ENCODE data around the gene ZFHX3.
A peak's percentile ranks its signal among the peaks of the same experiment; 100 is the strongest.
"Not testable (repeated sequence)": the region's sequence is repeated elsewhere in the genome, so short reads cannot be mapped to it uniquely, and the experiment has no call there.

ZFHX3 gene

DNA sequence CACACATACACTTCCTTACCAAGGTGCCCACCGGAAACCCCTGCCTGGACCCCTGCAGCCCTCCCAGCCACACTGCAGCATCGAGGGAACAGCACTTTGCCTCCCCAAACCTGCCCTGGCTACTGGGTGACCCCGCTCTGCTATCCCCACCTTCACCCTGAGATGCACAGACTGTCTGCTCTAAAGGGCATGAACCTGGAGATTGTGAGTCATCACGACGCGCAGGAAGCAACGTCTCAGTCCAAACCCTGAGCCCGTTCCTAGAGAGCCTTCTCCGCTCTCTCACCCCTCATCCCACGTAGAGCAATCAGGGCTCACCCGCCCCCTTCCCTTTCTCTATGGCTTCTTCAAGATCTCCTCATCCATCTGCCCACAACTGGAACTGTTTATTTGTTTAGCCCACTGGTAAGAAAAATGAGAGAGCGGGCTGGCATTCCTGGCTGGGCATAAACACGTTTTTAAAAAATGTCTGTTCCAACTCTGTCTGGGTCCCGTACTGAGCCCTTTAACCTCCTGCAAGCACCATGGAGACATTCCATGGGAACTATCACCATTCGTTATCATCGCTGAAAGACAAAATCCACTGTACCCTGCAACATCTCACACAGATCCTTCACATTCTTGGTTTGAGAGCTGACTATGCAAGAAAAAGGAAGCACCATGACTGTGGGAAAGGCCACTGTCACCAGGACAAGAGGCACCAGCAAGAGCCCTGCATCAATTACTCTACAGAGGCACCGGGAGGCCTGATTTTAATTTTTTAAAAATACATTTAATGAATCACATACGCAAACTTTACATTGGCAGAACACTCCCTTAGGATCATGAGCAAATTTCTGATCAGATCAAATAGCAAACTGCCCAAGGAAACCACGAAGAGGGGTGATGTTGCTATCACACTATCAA, 28.2 kb downstream of the ZFHX3 start:
- DNase-seq, result peak; percentile 90

DNA sequence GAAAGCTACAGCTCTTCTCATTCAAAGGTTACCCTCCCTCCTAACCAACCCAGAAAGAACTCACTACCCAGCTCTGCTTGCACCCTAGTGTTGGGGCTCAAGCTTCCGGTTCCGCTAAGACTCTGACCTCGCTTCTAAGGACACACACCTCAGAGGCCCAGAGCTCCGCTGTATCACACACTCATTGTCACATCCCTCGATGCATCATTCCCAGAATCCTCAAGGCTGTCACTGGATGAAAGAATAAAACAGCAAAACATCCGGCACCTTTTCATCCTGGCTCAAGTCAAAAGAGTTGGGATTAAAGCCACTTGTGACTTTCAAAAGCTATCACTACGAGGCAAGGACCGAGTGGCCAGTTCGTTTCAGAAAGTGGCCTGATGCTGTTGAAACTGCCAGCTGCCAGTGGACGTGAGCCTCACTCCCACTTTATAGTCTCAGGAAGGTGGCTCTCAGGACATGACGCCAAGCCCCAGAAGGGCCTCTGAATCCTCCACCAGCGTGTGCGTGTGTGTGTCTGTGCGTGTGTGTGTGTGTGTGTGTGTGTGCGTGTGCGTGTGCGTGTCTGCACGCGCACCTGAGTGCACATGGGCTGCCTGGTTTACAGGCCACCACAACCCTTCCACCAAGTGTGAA, 29.0 kb downstream of the ZFHX3 start:
- DNase-seq, result peak; percentile 84

DNA sequence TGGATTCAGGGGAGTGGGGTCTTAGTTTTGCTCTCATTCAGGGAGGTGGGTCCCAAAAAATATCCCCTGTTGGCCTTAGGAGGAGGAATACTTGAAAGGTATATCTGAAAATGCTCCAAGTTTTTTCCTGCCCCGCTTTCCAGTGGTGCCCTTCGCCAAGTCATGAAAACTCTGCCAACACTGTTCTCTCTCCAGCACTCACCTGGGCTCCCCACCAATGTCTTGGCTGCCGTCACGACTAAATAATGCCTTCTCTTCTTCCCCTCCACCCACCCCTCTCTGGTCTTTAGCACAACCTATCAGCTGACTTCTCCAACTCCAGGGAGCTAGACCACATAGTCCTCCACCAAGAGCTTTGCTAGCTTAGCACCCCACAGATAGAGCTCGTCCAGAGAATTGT, 30.6 kb downstream of the ZFHX3 start:
- DNase-seq, result no peak

DNA sequence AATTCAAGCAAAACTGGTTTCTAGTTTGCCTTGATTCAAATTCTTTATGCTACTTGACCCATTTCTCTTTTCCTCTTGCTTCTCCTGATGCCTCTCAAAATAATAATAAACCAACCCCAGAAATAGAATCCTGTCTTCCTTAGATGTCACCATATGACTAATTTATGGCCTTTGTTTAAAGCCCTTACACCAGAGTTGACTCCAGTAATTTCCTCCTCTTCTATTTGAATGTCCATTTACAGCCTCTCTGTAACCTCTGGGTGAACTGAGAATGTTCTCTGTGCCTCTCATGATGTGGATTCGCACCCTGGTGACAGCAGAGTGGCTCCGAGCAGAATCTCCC, 31.5 kb downstream of the ZFHX3 start:
- DNase-seq, result no peak

DNA sequence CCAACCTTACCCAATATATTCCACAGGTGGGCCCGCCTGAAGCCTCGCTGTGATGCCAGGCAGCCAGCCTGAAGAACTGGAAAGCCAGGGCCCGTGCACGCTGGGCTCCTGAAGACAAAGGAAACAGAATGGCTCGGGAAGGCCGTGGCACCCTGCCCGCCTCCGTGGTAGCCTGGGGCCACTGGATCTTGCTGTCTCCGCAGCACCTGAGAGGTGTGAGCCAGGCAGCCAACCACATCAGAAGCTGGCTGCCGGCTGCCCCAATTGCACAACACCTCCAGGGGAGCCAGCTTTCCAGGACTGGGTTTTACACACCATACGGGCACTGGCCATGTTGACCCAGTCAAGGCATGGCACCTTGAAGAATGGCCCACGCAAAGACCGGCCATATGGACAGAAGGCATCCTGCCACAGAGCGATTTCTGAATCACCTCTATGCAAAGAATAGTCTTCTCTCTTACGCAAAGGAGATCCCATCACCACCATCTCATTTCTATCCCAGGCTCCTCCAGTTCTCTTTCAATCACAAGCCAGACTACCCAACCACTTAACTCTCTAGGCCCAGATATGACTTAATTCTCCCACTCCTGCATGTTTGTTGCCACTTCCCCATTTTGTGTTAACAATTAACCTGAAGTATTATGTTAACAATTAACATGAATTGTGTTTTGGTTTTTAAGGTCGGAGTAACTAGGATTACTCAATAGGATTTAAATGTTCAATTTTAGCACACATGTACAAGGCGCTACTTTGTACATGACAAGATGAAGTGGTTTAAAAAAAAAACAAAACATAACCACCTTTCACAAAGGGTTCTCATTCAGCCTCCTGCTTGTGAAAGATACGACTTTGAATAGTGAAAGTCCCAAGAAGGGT, 32.1 kb downstream of the ZFHX3 start:
- DNase-seq, result peak; percentile 93

DNA sequence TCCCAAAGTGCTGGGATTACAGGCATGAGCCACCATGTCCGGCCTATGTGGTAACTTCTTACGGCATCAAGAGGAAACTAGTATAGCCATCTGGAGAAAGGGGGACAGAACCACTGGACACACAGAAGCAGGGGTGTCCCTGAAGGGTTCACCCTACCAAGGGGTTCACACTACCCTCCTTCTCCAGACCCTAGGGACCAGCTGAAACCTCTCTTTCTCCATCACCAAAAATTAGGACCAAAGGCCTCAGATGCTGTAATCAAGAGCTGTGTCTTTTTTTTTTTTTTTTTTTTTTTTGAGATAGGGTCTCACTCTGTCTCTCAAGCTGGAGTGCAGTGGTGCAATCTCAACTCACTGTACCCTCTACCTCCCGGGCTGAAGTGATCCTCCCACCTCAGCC, 33.2 kb downstream of the ZFHX3 start:
- DNase-seq, result no peak

DNA sequence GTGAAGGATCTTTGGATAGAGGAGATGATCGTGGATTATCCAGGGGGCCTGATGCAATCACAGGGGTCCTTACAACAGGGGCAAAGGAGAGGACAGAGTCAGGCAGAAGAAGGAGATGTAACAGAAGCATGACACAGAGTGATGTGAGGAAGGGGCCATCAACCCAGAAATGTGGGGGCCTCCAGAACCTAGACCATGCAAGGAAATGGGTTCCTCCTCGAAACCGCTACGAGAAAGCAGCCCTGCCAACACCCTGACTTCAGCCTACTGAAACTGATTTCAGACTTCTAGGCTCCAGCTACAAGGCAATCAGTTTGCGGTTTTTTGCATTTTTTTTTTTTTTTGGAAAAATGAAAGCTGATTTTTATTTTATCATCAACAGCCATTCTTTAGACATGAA, 34.0 kb downstream of the ZFHX3 start:
- DNase-seq, result no peak

DNA sequence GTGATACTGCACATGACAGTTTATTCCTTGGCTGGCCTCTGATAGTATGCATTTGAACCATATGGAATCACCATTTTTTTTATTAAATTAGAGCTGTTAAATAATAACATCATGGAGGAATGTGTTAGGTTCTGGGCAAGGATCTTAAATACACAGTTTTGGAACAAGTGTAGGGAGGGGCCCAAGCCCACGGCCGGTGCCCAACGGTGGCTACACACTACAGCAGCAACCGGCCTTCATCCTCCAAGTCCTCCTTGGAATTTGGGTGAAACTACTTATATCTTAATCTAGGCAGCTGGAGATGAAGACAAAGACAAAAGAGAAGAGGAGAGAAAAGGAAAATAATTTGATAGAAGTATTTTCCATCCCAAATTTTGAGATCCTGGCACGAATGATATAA, 35.6 kb downstream of the ZFHX3 start:
- DNase-seq, result no peak

DNA sequence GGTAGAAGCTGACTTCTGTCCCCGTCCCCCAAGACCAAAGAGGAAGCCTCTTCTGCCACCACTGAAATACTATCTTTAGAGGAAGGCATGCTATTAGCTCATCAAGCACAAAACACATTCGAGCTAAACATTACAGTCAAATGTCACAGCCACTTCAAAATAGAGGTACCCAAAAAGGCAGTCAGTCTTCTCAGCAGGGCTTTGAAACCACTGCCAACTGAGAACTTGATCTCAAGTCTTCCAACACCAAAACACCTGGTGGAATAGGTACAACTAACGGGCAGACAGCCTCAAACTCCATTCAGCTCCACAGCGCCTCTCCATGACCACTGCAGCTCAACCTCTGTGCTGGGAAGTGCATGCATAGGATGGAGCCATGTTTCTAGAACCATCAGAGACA, 36.0 kb downstream of the ZFHX3 start:
- DNase-seq, result peak; percentile 19

DNA sequence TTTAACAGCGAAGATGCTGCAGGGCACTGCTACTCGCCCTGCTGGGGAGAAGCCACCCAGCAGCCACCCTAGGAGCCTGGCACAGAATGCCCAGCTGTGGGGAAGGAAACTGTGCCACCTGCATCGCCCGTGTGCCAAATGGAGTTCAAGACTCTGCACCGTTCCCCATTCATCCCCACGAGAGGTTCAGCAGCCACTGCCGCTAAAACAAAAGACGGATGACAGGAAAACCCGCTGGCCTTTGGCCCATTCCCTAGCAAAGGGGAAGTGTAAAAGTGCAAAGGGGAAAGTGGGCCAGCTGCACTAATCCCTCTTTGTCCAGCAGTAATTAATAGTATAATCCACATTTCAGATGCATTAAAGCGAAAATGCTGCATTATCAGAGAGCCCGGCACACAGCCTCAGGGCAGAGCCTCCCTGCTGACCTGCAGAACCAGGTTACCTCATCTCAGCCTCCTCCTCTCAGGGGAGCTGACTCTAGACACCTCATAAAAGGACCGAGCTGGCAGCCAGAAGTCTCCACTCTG, 37.7 kb downstream of the ZFHX3 start:
- DNase-seq, result no peak

DNA sequence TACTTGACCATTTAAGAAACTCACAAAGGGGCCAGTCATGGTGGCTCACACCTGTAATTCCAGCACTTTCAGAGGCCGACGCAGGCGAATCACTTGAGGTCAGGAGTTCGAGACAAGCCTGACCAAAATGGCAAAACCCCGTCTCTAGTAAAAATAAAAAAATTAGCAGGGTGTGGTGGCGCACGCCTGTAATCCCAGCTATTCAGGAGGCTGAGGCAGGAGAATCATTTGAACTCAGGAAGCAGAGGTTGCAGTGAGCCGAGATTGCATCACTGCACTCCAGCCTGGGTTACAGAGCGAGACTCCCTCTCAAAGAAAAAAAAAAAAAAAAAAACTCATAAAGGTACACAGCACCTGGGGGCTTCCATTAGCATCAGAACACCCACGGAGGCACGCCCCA, 38.2 kb downstream of the ZFHX3 start:
- DNase-seq, result not testable (repeated sequence)

DNA sequence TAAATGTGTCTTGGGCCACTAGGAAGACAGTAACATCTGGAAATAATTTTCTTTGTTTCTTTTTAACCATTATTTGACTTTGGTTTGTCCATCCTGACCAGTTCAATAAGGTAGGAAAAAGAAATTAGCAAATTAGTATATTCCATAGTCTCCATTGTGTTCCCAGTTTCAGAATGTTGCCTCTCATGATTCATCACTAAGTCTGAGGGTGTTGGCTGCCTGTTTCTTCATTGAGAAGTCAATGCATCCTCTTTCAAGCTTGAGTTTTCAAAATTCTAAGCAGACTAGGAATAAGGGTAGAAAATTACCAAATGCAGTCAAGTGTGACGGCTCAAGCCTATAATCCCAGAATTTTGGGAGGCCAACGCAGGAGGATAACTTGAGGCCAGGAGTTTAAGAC, 41.9 kb downstream of the ZFHX3 start:
- DNase-seq, result no peak

DNA sequence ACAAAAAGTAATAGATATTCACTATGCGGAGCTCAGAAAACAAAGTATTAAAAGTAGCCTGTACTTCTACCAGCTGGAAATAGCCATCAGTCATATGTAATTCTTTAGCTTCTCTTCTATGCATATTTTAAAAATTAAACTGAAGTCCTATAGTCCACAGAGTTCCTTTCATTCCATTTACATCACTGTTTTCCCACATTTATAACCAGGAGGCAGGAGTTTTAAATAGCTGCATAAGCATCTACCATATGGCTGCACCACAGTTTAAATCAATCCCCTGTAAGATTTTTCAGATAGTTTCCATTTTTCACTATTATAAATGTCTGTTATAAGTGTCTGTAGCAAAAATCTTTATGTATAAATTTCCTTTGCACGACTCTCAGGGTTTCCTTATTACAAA, 45.1 kb downstream of the ZFHX3 start:
- no peak for DNase-seq

DNA sequence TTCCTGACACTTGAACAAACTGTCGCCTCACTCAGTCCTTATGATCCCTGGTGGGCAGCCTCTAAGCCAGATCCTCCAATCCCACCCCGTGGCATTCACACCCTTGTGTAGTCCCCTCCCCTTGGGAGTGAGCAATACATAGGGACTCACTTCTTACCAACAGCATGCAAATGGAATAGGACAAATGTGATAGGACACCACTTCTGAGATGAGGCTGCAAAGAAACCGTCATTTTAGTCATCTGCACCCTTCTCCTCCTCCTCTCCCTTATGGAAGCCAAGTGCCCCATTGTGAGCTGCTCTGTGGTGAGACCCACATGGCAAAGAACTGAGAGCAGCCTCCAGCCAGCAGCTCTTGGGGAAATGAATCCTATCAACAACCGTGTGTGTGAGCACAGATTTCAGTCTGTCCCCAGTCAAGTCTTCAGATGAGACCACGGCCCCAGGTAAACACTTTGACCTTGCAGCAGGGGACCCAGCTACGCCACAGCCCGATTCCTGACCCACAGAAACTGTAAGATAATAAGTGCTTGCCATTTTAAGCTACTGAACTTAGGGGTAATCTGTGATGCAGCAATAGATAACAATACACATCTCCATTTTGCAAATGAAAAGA, 46.9 kb downstream of the ZFHX3 start:
- no peak for DNase-seq

DNA sequence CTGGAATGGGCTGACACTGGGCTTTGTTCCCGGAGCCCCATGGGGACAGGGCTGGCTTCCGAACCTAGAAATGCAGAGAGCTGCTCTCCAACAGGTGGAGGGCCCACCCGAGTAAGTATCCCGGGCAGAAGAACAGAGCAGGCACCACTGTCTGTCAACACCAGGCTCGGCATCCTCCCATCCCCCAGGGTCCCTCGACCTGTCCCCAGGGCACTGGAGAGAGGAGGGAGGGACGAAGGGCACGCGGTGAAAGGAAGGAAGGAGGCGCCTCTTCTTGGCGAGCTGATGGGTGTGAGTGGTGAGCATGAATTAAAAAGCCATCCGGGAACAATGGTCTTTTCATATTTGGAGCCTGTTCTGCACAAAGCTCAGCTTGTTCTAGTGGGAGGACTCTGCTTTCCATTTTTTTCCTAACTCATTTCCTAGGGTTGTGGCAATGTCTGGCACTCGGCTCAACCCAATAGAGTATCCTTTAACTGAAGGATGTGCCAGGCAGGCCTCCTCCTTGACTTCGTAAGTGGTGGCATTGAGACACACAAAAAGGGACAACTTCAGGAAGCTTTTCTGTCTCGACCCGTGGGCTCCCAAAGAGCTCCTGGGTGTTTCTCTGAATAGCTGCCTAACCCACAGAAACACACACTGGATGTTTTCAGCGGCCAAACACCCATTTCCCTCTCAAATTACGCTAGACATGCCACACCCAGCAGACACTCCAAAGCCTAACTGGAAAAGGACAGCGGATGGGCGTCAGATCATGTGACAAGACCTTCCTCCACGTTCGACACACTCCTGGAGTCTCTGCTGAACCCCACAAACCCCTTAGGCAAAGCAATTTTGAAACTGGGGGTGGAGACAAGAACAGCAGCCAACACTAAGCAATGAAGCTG, 47.7 kb downstream of the ZFHX3 start:
- peak; percentile 7 for DNase-seq

DNA sequence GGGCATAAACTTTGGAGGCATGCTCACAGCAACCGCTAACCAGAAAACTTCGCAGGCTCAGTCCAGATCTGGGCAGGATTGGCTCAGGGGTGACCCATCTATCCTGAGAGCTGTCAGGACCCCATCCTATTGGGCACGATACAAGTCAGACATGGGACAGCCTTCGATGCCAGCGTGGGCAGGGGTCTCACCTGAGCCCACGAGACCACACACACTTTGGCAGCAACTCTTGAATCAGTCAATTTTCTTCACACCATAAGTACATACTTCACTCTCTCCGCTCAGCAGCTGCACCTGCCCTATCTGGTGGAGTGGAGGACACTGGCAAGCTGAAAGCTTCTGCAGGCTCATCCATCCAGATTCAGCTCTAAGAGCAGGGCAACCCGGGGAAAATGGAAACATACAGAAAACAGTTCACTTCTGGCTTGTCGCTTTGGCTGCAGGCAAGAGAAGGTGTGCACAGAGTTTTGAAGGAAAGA, 48.3 kb downstream of the ZFHX3 start:
- DNase-seq, result peak; percentile 49

DNA sequence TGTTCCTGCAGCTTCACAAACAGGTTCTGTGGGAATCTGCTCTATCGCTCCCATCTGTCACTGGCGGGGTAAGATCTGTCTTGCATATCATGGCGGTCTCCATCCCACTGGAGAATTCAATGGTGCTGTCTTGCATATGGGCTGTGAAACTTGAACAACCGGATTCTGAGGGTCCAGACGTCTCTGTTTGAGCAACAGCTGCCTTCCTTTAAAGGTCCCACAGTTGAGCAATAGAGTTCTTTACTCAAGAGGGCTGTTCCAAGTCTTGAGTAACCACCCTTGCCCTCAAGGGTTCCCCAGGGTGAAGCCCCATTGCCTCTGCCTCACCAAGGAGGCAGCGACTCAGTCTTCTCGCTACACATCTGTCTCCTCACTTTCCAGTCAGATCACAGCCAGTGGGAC, 50.8 kb downstream of the ZFHX3 start:
- DNase-seq, result peak; percentile 52

DNA sequence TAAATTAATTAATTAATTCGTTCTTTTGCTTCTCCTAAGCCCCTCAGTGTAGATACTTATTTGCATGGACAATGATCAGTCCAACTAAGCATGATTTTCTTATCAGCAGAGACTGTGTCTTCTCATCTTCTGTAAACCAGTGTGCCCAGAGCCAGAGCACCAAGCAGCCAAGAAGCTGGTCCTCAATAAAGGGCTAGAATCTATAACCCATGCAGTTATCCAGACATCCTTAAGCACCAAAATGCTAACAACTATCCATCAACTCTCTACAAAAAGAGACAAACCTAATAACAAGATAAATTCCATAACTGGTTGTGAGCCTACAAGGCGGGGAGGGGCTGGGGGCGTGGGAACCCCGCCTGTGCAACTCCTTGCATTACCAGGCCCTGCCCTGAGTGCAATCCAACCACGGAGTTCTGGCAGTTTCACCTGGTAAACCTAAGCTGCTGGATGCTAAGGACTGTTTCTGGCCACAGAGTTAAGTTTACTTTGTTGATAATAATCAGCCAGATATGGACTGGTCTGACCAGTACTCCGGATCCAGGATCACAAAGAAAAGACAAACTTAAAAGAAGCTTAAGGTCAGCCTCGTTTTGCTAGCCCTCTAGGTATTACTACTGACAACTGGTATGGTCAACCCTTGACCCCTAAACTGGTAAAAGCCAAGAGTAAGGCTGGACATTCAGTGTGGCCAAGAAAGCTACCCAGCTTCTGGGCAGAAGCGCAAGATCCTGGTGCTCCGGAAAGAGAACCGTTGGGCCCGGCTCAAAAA, 51.5 kb downstream of the ZFHX3 start:
- peak; percentile 29 for DNase-seq

DNA sequence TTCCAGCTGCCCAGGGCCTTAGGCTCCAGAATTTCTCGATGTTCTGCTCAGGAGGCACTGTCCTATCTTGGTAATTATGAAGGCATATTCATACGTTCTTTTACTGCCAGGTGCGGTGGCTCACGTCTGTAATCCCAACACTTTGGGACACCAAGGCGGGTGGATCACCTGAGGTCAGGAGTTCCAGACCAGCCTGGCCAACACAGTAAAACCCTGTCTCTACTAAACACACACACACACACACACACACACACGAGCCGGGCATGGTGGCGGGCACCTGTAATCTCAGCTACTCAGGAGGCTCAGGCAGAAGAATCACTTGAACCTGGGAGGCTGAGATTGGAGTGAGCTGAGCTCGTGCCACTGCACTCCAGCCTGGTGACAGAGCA, 52.1 kb downstream of the ZFHX3 start:
- not testable (repeated sequence) for DNase-seq

DNA sequence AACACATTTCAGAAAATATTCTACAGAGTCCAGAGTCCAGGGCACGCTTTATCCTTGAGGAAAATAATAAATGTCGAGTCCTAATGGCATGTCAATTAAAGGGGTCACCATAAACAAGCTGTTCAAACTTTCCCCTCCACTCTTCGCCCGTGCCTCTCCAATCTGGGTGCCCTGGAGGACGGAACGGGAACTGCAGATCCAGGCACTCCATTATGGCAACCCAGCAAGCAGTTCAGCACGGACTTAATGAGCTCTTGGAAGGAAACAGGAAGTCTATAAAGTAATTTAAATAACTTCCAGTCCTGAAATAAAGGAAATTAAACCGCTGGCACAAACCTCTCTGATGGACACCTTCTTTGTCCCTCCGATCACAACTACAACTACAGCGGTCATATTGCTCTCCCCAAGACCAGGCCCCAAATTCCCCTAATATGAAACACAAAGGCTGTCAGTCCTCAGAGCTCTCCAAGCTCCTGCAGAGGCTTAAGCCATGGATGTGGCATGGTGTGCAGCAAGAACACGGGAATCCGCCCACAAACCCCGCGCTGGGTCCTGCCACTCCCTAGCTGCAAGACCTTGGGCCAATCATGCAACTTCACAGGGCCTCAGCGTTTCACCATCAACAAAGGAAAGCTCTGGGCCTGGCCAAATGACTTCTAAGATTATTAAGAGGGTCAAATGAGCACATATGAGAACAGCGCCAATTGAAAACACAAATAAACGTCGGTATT, 52.6 kb downstream of the ZFHX3 start:
- peak; percentile 36 for DNase-seq

All from DMS53 (cell line).